HG03432 (cell line): ENCODE measurements around the gene DDC.
"Not testable (repeated sequence)": the region's sequence is repeated elsewhere in the genome, so short reads cannot be mapped to it uniquely, and the experiment has no call there.

Experiments used
- ATAC-seq: cut with Tn5 transposase; IDR thresholded peaks from one replicate; pipeline ENCODE4 v1.9.1; 2021; ENCODE audit warnings: mild to moderate bottlenecking, moderate library complexity; ENCODE audit not compliant: unreplicated experiment

The DDC gene

GRCh38 chr7:50556247-50556991, 8.8 kb downstream of the DDC start:
- ATAC-seq, result no peak

GRCh38 chr7:50555594-50556140, 9.5 kb downstream of the DDC start:
- ATAC-seq, result no peak

- ATAC-seq, result no peak
Measured at GRCh38 chr7:50554431-50555322, 10.5 kb downstream of the DDC start.

GRCh38 chr7:50553973-50554372, 11.2 kb downstream of the DDC start:
- no peak for ATAC-seq

GRCh38 chr7:50552921-50553320, 12.3 kb downstream of the DDC start:
- no peak for ATAC-seq

GRCh38 chr7:50552139-50552538, 13.1 kb downstream of the DDC start:
- no peak for ATAC-seq

- ATAC-seq, result not testable (repeated sequence)
Measured at GRCh38 chr7:50545613-50546012, 19.6 kb downstream of the DDC start.

- no peak for ATAC-seq
Measured at GRCh38 chr7:50544992-50545391, 20.2 kb downstream of the DDC start.

- no peak for ATAC-seq
Measured at GRCh38 chr7:50543776-50544442, 21.3 kb downstream of the DDC start.

- ATAC-seq, result no peak
Measured at GRCh38 chr7:50542132-50542531, 23.1 kb downstream of the DDC start.

GRCh38 chr7:50540785-50541579, 24.2 kb downstream of the DDC start:
- no peak for ATAC-seq

GRCh38 chr7:50539725-50540124, 25.5 kb downstream of the DDC start:
- no peak for ATAC-seq

GRCh38 chr7:50538478-50538877, 26.7 kb downstream of the DDC start:
- no peak for ATAC-seq

- ATAC-seq, result no peak
Measured at GRCh38 chr7:50537417-50537816, 27.8 kb downstream of the DDC start.

GRCh38 chr7:50535291-50535711, 29.9 kb downstream of the DDC start:
- ATAC-seq, result not testable (repeated sequence)

- ATAC-seq, result no peak
Measured at GRCh38 chr7:50534690-50535290, 30.4 kb downstream of the DDC start.

GRCh38 chr7:50533866-50534265, 31.3 kb downstream of the DDC start:
- ATAC-seq, result no peak

GRCh38 chr7:50531928-50532327, 33.3 kb downstream of the DDC start:
- no peak for ATAC-seq

- no peak for ATAC-seq
Measured at GRCh38 chr7:50531401-50531911, 33.7 kb downstream of the DDC start.

GRCh38 chr7:50530766-50531165, 34.4 kb downstream of the DDC start:
- no peak for ATAC-seq
